DMS53 treated with DMSO at 0.1 percent for 48 hours (cell line): ENCODE measurements around the gene ERAP2.

Source experiments
- DNase-seq: peaks from one replicate; lab custom pipeline; 2025; ENCODE audit not compliant: unreplicated experiment; lab: John Stamatoyannopoulos, UW

Gene ERAP2

DNA sequence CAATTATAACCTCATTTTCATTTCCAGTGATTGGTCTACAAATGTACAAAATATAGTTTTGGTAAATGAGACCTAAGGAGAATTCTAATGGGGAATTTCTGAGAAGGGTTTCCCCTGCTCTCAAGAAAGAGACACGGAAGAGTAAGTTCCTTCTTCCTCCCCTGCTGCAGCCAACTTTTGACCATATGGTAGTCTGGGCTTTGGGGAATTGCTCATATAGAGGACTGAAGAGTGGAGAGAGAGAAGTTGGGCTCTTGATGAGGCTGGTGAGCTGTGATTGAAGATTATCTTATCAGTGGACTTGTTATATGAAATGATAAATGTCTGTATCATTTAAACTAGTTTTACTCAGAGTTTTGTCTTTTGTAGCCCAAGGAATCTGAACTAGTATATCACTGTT, 55.3 kb downstream of the ERAP2 start:
- DNase-seq, result no peak

GRCh38 chr5:96932026-96932425, 55.7 kb downstream of the ERAP2 start:
- no peak for DNase-seq

- peak; percentile 16 for DNase-seq
Observed at GRCh38 chr5:96933764-96934707, 57.7 kb downstream of the ERAP2 start.

DNA sequence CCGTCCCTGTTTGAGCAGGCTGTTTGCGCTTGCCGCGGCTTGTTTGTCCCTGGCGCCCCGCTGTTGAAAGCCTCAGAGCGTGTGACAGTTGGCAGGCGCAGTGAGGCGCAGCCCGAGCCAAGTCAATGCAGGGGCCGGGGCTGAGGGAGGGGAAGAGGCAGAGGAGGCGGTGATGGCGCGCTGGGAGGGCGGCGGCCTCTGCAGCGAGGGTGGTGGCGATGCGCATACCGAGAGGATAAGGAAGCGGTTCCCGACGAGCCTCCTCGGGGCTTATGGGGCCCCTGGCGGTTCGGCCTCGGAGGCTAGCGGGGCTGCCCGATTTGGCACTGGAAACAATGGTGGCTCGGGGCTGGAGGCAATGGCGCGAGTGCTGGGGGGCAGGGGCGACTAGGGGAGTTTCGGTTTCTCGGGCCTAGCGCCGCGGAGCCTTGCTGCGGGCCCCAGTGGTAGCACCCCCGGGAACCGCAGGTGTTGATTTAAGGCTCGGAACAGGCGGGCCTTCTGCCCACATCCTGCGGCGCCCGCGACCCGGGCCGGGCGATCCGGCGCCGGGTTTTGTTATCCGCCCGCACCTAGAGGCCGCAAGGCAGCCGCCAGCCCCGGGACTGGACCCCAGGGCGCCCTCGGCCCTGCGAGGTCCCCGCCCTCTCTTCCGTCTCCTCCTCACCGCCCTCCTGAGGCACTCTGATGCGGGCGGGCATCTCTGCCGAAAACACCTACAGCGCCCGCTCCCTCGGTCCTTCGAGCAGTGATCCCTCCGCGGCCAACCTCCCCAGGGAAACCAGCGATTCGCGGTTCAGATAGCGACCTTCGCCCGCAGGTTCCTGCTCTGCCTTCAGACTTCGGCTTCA, 58.6 kb downstream of the ERAP2 start:
- DNase-seq, result peak; percentile 86

DNA sequence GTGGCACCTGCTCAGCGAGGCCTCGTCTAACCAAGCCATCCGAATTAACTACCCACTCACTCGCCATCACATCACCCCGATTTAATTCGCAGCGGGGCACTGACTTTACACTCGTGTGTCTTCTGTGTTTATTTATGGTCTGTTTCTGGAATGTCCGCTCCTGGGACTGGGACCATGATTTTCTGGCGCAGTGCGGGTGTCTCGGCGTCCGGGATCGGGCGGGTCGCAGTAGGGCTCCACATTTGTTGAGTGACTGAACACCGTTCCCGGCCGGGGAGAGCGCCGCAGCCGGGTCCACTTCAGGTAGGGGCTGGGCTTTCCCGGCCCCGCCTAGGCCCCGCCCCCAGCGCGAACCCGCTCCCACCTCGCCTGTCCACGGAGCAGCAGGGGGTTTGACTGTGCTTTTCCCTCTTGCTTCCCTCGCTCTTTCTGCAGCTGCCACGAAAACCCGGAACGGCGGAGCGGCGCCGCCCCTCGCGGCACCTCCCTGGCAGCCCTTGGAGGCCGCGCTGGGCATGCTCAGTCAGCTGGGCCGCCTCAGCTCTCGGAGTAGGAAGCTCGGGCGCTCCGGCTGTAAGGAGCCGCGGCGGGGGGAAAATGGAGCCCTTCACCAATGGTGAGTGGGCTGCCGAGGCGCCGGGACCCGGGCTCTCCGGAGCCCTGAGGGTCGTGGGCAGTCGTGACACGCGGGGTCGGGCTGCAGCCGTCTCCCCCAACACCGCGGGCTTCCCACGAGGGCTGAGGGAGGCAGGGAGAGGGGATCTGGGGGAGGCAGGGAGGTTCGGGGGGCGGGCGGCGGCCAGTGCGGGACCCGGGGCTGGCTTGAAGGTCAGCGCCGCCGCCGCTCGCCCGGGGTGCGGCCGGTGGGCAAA, 59.5 kb downstream of the ERAP2 start, which contains the start of gene LNPEP:
Gene LNPEP, plus strand, starts transcription at position 522 of the 872 bp plus-strand sequence. Its CDS starts 76 bp downstream, at position 598.
- DNase-seq, result peak; percentile 94

GRCh38 chr5:96936431-96937320, 60.4 kb downstream of the ERAP2 start:
- peak; percentile 28 for DNase-seq

DNA sequence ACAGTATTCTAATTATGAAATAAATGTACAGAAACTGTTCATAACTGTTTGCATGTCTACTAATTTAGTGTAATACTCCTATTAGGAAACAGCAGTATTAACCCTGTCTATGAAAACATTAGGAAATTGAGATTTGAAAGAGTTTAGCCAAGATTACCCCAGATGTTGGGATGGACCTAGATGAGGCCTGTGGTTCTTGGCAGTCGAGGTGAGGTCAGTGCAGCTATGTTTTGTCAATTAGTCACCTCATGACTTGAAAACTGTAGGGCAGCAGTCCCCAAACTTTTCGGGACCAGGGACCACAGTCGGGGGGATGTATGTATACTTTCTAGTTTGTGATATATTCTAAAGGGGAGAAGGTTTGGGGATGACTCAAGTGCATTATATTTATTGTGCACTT, 64.3 kb downstream of the ERAP2 start:
- DNase-seq, result no peak

- DNase-seq, result no peak
Observed at GRCh38 chr5:96941140-96941539, 64.8 kb downstream of the ERAP2 start.

DNA sequence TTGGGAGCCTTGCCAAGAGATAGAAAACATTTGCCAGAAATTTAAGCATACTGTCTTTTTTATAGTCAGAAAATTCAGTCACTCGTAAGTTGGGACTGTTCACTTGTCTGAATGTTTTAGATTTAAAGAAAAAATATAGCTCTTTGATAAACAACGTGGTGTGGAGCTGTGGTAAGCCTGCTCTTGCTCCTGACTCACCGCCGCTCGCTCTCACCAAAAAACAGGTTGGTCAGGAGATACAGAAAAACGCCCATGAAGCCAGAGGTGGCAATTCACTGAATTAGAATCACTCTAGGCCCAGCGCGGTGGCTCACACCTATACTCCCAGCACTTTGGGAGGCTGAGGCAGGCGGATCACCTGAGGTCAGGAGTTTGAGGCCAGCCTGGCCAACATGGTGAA, 65.8 kb downstream of the ERAP2 start:
- DNase-seq, result no peak

- no peak for DNase-seq
Observed at GRCh38 chr5:96942911-96943310, 66.6 kb downstream of the ERAP2 start.

DNA sequence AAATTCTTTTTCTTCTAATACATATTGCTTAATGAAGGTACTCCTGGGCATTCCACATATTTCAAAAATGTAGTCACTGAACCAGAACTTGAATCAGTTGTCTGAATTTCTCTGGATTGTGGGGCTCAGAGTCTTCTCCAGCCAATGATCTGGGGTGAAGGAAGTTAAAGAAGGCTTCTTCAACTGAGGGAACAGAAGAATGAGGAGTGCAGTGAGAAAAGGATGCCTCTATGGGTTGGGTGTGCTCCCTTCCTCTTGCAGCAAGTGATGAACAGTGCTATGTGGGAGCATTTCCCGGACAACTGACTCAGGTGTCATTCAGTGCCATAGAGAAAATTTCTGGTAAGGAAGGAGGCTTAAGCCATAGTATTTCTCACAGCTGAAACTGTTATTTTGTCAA, 67.5 kb downstream of the ERAP2 start:
- no peak for DNase-seq

- no peak for DNase-seq
Observed at GRCh38 chr5:96945144-96945897, 69.0 kb downstream of the ERAP2 start.

- DNase-seq, result no peak
Observed at GRCh38 chr5:96946381-96946780, 70.1 kb downstream of the ERAP2 start.

GRCh38 chr5:96952118-96952750, 75.9 kb downstream of the ERAP2 start:
- DNase-seq, result no peak

DNA sequence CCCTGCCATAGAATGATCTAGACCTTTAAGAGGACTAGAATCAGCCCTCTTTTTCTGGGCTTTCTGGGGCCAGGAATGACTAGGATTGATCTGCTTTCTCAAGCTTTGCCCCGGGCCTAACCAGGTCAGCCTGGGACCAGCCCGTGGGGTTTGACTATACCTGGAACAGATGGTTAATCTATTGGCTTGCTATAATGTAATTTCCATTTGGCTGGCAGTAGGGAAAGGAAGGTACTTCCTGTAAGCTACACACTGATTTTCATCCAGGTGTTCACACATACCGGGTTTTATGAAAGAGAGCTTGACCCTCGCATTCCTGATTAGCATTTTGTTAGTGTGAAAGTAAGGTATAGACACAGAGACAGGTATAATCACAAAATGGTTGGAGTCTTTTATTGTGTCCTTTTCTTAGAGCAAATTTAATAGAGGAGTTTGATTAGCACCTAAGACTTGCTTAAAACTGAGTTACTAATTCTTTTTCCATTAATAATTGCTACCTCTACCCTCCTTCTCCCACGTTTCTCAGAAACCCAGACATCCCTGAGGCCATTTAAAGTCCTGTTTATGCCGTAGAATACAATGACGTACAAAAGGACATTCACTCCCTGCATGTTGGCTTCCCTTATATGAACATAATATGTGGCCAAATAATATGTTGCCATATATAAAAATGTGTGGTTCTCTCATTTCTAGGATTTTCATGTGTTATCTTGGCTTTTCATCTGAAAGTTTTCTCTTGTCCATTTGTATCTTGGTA, 76.9 kb downstream of the ERAP2 start:
- no peak for DNase-seq

- no peak for DNase-seq
Observed at GRCh38 chr5:96957254-96958049, 81.2 kb downstream of the ERAP2 start.

DNA sequence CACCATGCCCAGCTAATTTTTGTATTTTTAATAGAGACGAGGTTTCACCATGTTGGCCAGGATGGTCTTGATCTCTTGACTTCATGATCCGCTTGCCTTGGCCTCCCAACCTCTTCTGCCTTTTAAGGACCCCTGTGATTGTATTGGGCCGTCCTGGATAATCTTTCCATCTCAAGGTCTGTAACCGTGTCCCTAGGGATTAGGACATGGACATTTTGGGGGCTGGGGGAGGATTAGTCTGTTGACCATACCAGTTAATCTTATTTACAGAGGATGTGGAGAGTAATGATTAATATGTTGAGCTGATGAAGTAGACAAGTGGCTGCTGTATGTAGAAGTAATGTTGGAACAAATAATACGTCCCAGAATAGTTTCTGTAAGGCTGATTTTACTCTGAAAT, 82.7 kb downstream of the ERAP2 start:
- DNase-seq, result no peak
